Activated CD8-positive, alpha-beta memory T cell treated with anti-CD3 and anti-CD28 coated beads for 4 hours (primary cell): ENCODE results near the gene NRIP1.
"Not testable (repeated sequence)": the region's sequence is repeated elsewhere in the genome, so short reads cannot be mapped to it uniquely, and the experiment has no call there.

Source experiments
- DNase-seq, 2 donors: peaks; one replicate each; pipeline ENCODE4 v3.0.0-alpha.2; 2020; ENCODE audit warnings: low read depth in 2 of 2

The NRIP1 gene

GRCh38 chr21:14975136-14975919 is 89.5 kb downstream of the NRIP1 start:
- DNase-seq = no peak

- DNase-seq = no peak
Observed at GRCh38 chr21:14972678-14973077, 92.1 kb downstream of the NRIP1 start.

- no peak for DNase-seq
Observed at GRCh38 chr21:14968821-14969220, 96.0 kb downstream of the NRIP1 start.

GRCh38 chr21:14968029-14968428 is 96.8 kb downstream of the NRIP1 start:
- no peak for DNase-seq

- no peak for DNase-seq
Observed at GRCh38 chr21:14964621-14965020, 100.2 kb downstream of the NRIP1 start.

- DNase-seq = no peak
Observed at GRCh38 chr21:14962217-14962616, 102.6 kb downstream of the NRIP1 start.

- DNase-seq = no peak
Observed at GRCh38 chr21:14961502-14961901, 103.3 kb downstream of the NRIP1 start.

- DNase-seq = no peak
Observed at GRCh38 chr21:14959343-14959742, 105.5 kb downstream of the NRIP1 start.

GRCh38 chr21:14957836-14958235 is 107.0 kb downstream of the NRIP1 start:
- DNase-seq = no peak

- DNase-seq = no peak
Observed at GRCh38 chr21:14956807-14957206, 108.0 kb downstream of the NRIP1 start.

GRCh38 chr21:14955936-14956520 is 108.8 kb downstream of the NRIP1 start:
- no peak for DNase-seq

- no peak for DNase-seq
Observed at GRCh38 chr21:14952916-14953315, 111.9 kb downstream of the NRIP1 start.

GRCh38 chr21:14949603-14950002 is 115.2 kb downstream of the NRIP1 start:
- no peak for DNase-seq

- DNase-seq = no peak
Observed at GRCh38 chr21:14947613-14948160, 117.1 kb downstream of the NRIP1 start.

- no peak for DNase-seq
Observed at GRCh38 chr21:14945176-14945575, 119.6 kb downstream of the NRIP1 start.

- no peak for DNase-seq
Observed at GRCh38 chr21:14943616-14944015, 121.2 kb downstream of the NRIP1 start.

- DNase-seq = no peak
Observed at GRCh38 chr21:14942801-14943490, 121.9 kb downstream of the NRIP1 start.

- DNase-seq = not testable (repeated sequence)
Observed at GRCh38 chr21:14927324-14927723, 137.5 kb downstream of the NRIP1 start.

- no peak for DNase-seq
Observed at GRCh38 chr21:14926186-14926585, 138.6 kb downstream of the NRIP1 start.

- DNase-seq = no peak
Observed at GRCh38 chr21:14923468-14923867, 141.3 kb downstream of the NRIP1 start.

- DNase-seq = no peak
Observed at GRCh38 chr21:14922980-14923379, 141.8 kb downstream of the NRIP1 start.

- DNase-seq = no peak
Observed at GRCh38 chr21:14918527-14918926, 146.3 kb downstream of the NRIP1 start.

GRCh38 chr21:14917762-14918161 is 147.0 kb downstream of the NRIP1 start:
- DNase-seq = no peak
